ENCODE results near the gene BRIX1.
A peak's percentile ranks its signal among the peaks of the same experiment; 100 is the strongest.
"Not testable (repeated sequence)": the region's sequence is repeated elsewhere in the genome, so short reads cannot be mapped to it uniquely, and the experiment has no call there.

BRIX1 gene

GRCh38 chr5:34959323-34959722, 43.8 kb downstream of the BRIX1 start:
- FAIRE-seq: no peak
- DNase-seq (ENCODE audit: low spot score): peak; percentile 58

- no peak for FAIRE-seq
- DNase-seq (ENCODE audit: low spot score): no peak
These were observed 52.0 kb downstream of the BRIX1 start for GRCh38 chr5:34967540-34967939.

GRCh38 chr5:34968258-34968657, 52.7 kb downstream of the BRIX1 start:
- DNase-seq (ENCODE audit: low spot score) (no peak), FAIRE-seq (peak; percentile 27)

- DNase-seq (ENCODE audit: low spot score) (no peak), FAIRE-seq (no peak)
These were observed 55.0 kb downstream of the BRIX1 start for GRCh38 chr5:34970552-34970951.

- not testable (repeated sequence) for FAIRE-seq; DNase-seq (ENCODE audit: low spot score)
These were observed 56.1 kb downstream of the BRIX1 start for GRCh38 chr5:34971655-34972054.

Measured in urothelium cell line (cell line).